DND-41 (cell line): ENCODE measurements around the gene MACO1.
A peak's percentile ranks its signal among the peaks of the same experiment; 100 is the strongest.
"Not testable (repeated sequence)": the region's sequence is repeated elsewhere in the genome, so short reads cannot be mapped to it uniquely, and the experiment has no call there.

ENCODE experiments used
- EZH2 ChIP-seq: IDR thresholded peaks from 3 replicates; pipeline ENCODE4 v1.6.1; 2012; ENCODE audit warnings: borderline replicate concordance, low read depth, mild to moderate bottlenecking, moderate library complexity, low read length, inconsistent platforms; ENCODE audit not compliant: severe bottlenecking
- TF ChIP-seq, protein P1 (sequence below): IDR thresholded peaks from 2 replicates; pipeline ENCODE4 v1.5.1; 2012; ENCODE audit warnings: borderline replicate concordance, low read length, moderate library complexity, mild to moderate bottlenecking; ENCODE audit not compliant: poor library complexity, severe bottlenecking; ENCODE audit errors: extremely low read depth

DNA sequence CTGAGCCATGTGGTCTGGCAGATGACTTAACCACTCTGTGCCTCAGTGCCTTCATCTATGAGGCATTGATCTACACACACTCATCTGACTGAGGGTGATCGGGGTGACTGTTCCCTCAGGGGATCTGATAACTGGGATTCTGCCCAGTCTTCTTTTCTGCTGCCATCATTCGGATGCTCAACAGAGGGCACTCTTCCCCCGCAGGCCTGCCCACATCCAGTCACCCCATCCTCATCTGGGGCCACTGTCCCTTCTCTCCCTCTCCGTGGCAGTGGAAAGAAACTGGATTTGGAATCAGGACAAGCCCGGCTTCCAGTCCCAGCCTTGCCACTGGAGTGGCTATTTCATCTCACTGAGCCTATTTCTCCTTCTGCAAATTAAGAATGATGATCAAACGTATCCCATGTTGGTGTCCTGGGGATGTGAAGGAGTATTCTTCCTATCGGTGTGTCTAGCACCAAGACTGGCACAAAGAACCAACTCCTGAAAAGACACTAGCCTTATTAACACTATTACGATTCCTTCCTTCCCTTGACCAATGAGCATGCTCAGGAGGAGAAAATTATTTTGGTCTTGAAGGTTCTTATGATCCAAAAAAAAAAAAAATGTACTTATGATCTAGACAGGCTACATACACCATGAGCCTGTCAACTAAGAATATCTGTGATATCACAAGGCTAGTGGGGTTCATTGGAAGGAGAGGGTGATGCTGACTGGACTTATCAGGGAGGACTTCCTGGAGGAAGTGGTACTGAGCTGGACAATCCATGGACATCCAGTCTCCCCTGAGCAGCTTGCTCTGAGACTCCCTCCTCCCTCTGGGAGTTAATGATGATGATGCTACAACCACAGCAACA is 27.5 kb upstream of the MACO1 start:
- TF ChIP-seq, protein P1, sequence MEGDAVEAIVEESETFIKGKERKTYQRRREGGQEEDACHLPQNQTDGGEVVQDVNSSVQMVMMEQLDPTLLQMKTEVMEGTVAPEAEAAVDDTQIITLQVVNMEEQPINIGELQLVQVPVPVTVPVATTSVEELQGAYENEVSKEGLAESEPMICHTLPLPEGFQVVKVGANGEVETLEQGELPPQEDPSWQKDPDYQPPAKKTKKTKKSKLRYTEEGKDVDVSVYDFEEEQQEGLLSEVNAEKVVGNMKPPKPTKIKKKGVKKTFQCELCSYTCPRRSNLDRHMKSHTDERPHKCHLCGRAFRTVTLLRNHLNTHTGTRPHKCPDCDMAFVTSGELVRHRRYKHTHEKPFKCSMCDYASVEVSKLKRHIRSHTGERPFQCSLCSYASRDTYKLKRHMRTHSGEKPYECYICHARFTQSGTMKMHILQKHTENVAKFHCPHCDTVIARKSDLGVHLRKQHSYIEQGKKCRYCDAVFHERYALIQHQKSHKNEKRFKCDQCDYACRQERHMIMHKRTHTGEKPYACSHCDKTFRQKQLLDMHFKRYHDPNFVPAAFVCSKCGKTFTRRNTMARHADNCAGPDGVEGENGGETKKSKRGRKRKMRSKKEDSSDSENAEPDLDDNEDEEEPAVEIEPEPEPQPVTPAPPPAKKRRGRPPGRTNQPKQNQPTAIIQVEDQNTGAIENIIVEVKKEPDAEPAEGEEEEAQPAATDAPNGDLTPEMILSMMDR = peak; percentile 36
- not testable (repeated sequence) for TF ChIP-seq EZH2
